GM21737 (cell line): ENCODE measurements around the gene SCN5A.

Experiments used
- ATAC-seq: cut with Tn5 transposase; IDR thresholded peaks from one replicate; pipeline ENCODE4 v1.9.1; 2021; ENCODE audit warnings: mild to moderate bottlenecking, moderate library complexity; ENCODE audit not compliant: unreplicated experiment

The SCN5A gene

GRCh38 chr3:38627956-38628355, 21.5 kb downstream of the SCN5A start:
- no peak for ATAC-seq

DNA sequence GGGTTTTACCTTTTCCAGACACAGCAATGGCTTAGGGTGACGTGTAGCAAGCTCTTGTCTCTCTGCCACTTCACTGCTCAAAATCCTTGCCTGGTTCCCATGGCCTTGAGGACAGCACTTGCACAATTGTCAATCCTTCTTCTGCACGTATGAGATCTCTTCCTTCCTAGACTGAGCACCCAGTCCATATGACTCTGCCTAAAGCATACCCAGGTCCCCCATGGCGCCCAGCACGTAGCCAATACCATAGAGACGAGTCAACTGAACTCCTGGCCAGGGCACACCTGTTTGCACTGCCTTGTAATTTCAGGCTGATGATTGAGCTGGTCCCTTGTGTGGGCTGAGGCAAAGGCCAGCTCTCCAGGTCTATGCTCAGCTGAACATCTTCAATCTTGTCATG, 23.3 kb downstream of the SCN5A start:
- no peak for ATAC-seq

DNA sequence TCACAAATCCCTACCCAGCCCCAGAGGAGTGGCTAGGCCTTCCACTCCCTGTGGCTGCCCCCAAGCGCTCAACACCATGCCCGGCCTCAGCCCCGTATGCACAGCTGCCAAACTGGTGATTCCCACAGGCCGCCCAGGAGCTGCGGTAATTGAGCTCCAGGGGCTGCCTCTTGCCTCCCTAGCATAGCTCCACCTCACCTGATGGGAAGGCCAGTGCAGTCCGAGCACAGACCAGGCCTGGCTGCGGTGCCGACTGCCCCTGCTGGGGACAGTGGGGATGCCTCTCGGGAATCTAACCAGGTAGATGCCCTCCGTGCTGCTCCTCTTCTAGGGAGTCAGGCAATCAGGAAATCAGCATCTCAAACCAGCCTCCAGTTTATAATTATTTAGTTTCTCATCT, 25.9 kb downstream of the SCN5A start:
- ATAC-seq, result no peak

DNA sequence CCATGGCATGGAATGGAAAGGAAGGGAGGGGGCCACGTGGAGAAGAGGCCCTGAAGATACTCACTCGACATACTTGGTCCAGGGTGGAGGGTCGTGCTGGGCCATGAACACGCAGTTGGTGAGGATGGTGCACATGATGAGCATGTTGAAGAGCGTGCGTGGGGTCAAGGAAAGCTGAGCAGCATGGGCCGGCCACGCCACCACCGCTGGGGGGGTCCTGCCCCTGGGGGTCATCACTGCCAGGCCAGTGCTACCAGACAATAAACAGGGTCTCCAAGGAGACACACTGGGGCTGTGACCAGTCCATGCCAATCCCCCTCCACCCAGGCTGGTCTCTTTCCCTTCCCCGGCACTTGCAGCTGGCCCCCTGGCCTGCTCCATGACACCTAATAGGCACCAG, 27.2 kb downstream of the SCN5A start:
- ATAC-seq, result no peak

DNA sequence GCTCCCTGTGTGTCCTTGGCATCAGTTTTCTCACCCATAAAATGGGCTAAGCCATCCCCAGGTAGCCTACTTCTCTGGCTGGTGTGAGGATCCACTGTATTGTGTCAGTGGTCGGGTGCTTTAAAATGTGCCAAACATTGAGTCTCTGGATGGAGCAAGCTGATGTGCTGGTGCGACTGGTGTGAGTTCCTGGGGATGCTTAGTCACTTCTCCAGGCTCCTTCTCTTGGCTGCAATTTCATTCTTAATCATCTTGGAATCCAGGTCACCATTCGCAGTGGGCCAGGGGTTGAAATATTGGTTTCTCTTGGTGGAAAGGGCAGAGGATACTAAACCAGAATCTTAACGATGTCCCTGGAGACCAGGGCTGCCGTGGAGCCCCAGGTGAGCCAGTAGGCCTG, 29.3 kb downstream of the SCN5A start:
- no peak for ATAC-seq

DNA sequence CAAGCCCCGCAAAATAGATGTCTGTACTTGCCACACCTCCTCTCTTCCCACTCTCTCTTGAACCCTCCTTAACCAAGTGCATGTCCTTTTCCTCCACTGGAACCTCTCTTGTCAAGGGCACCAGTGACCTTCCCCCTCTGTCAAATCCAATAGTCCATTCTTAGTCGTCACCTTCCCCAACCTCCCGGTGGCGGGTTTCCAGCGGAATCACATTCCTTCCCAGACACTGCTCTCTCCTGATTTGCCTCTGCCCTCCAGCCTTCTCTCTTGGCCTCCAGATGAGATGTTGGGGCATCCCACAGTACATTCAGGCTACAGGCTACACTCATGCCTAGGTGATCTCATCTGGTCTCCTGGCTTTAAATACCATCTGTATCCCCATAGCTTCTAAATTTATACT, 31.1 kb downstream of the SCN5A start:
- ATAC-seq, result no peak

DNA sequence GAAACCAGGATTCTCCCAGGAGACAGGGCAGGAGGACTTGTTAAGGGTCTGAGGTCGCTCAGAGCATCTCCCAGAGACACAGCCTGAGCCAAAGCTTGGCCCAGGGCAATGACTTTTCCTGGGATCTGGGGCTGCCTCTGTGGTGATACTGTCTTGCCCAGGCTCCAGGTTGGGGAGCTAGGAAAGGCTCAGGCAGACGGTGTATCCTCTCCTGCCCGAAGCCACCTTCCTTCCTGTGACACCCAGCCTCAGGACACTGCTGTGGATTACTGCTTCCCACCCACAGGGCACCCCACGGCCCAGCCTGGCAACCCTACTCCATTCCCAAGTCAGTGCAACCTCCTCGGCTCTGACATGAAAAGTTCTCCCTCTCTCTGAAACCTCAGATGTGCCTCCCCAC, 31.9 kb downstream of the SCN5A start:
- no peak for ATAC-seq

DNA sequence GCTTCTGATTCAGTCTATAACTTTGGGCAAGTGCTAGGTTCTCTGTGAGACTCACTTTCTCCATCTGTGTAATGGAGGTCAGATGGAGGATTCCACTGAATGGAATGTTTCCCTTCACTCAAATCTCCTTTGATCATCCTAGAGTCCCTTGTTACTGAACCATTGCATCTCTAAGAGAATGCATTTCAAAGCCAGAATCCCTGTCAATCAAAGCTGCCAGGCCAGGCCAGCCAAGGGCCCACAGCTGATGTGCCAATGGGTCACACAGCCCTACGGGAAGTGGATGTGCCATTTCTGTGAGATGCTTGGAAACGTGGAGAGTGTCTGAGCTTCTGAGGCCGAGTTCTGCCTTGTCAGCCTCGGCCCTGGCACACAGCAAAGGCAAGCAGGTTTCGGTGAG, 32.4 kb downstream of the SCN5A start:
- ATAC-seq, result no peak

DNA sequence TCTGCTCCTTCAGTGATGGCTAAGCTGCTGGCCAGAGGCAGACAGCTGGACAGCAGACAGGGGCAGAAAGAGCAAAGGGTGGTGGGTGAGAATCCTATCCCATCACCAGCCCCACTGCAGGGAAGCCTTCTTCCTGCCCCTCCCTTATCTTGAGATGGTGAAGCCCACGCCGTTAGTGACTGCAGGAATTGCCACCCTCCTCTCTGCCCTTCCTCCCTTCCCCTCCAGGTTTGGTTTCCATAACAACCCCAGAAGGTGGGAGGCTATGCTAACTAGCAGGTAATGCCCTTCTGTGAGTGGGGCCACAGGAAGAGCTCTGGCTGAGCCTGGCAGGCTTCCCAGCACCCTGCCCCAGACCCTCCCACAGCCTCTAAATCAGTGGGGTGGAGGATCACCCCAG, 32.8 kb downstream of the SCN5A start:
- no peak for ATAC-seq

GRCh38 chr3:38616111-38616510, 33.4 kb downstream of the SCN5A start:
- ATAC-seq, result no peak

- ATAC-seq, result no peak
These were observed 34.7 kb downstream of the SCN5A start for GRCh38 chr3:38614651-38615352.

DNA sequence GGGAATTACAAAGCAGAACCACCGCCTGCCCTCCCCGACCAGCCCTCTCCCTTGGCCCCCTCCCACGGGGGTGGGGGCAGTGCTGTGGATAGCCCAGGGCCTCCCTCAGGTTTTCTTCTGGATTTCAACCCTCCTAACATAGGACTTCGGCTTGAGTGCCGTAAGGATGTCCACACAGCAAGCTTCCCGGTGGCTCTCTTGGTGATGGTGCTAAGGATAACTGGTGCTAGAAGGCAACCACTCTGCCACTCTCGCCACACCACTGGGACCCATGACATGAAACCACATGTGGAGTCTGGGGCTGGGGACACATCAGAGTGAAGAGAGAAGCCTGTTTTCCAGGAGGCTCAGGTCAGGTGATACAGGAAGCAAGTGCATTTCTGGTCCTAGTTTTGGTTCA, 35.4 kb downstream of the SCN5A start:
- no peak for ATAC-seq

- no peak for ATAC-seq
These were observed 36.1 kb downstream of the SCN5A start for GRCh38 chr3:38613426-38613825.

DNA sequence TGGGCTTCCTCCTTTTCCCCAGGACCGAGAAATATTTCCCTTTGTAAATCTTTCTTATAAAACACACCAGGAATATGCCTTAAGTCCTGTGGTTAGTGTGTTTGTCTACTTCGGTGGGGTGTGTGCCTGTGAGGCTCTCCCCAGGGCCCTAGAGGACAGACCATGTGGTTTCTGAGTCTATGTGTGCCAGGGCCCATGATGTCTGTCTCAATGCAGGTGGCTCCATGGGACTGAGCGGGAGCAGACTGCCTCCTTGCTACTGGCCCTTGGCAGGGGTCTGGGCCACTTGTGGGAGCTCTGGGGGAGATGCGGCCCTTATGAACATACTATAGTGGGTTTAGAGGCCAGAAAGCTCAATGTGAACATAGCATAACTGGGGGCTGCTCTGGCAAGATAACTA, 37.6 kb downstream of the SCN5A start:
- no peak for ATAC-seq

DNA sequence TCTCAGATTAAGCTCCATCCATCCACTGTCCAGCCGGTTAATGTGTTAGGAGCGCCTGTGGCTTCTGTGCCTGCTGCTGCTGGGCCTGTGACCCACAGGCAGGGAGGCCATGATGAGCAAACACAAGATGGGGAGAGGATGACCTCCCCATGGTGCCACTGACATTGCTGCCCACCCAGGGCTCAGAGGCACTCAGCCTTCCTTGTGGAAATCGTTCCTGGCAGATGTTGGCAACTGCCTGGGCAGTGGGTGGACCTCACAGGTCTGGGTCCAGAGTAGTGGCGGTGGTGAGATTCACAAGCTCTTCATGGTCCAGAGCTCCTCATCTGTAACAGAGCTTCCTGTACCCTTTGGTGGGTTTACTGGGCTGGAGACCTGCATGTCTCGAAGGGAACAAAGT, 38.6 kb downstream of the SCN5A start:
- ATAC-seq, result no peak

GRCh38 chr3:38610436-38610835, 39.1 kb downstream of the SCN5A start:
- ATAC-seq, result no peak

GRCh38 chr3:38609386-38610111, 39.9 kb downstream of the SCN5A start:
- no peak for ATAC-seq

GRCh38 chr3:38608961-38609360, 40.5 kb downstream of the SCN5A start:
- no peak for ATAC-seq

DNA sequence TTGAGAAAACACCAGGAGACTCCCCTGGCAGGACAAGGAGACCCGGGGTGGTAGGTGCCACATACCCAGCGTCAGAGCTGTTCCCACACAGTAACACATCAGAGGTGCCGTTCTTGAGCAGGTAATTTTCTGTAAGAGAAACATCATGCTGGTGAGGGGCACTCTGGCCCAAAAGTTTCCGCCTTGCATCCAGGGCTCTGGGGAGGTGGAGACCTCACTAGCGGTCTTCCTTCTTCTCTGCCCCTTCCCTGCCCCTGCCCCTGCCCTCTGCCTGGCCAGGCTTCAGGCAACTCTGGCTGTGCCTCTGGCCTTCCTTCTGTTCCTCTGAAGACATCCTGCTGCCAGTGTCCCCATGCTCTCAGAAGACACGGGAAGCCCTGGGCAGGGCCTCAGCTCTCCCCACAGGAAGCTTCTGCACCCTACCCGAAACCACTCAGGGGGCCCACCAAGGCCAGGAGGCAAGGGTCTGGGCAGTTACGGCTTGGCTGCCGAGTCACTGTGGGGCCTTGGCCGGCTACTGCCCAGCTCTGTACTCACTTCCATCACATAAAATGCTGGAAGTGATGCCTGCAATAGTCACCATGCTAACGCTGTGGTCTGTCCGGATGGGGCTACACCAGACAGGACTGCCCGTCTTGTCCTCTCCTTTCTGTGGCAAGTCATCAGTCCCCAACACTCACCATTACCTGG, 41.3 kb downstream of the SCN5A start:
- ATAC-seq, result no peak

DNA sequence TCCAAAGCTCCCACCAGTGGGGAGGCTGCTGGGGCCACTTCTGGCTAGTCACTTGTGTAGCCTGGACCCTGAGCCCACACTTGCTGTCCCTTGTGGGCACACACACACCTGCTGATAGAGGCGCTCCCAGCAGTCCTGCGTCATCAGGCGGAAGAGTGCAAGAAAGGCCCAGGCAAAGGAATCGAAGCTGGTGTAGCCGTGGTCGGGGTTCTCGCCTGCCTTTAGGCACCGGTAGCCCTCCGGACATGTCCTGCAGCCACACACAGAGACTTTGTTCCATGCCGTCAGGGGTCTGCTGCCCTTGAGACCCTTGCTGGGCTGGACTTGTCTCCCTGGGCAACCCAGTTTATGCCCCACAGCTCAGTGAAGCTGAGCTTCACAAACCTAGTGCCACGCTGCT, 42.9 kb downstream of the SCN5A start:
- ATAC-seq, result no peak

GRCh38 chr3:38605981-38606380, 43.5 kb downstream of the SCN5A start:
- ATAC-seq, result no peak

- no peak for ATAC-seq
These were observed 45.2 kb downstream of the SCN5A start for GRCh38 chr3:38604246-38604645.
